GM21390 (cell line): ENCODE data around the gene CACNG4.

Experiments
- ATAC-seq: cut with Tn5 transposase; IDR thresholded peaks from one replicate; pipeline ENCODE4 v1.9.1; 2021; ENCODE audit not compliant: unreplicated experiment

CACNG4 gene

DNA sequence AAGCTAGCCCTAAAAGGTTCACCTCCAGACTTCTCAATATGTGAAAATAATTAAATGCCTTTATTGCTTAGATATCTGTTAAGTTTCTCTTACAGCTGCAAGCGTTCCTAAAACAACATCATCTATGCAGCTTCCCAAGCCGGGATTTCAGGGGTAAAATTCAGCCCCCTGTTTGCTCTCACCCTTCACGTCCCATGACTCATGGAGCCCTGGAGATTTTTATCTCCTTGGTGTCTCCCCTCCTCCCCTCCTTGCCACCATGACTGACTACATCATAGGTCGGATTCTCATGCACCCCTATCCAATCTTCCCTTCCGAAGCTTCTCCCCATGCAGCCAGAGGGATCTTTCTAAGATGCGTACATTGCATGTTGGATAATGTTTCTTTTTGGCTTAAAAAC is 21.0 kb upstream of the CACNG4 start:
- no peak for ATAC-seq

DNA sequence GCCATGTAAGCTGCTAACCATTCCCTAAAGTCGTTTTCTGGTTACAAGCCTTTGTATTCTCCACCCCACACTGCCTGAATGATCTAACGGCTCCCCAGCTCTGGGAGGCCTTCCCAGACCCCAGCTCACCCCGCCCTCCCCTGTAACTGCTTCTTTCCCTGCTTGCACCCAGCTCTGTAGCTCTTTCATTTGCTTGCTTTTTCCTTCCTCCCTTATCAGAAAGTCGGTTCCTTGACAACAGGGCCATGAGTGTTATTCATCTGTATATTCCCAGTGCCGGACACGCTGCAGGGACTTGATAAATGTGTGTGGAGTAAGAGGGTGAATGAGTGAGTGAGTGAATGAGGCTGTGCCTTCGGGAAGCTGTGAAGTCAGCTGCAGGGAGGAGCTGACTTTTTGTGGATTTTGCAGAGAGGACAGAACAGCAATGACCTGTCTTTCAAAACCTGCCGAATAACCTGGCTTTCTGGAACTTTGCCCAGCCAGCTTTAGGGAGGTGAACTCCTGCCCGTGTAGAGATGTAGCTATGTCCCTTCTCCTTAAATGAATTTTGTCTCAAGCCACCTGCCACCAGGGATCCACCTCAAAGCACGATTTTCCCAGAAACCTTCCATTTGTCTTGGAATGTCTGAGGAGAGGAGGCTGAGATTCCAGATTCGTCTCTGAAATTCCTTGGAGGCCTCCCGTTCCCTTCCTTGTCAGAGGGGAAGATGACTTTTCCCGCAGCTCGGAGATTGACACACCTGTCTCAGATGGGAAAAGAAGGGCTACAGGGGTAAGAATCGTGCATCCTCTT is 20.0 kb upstream of the CACNG4 start:
- no peak for ATAC-seq

DNA sequence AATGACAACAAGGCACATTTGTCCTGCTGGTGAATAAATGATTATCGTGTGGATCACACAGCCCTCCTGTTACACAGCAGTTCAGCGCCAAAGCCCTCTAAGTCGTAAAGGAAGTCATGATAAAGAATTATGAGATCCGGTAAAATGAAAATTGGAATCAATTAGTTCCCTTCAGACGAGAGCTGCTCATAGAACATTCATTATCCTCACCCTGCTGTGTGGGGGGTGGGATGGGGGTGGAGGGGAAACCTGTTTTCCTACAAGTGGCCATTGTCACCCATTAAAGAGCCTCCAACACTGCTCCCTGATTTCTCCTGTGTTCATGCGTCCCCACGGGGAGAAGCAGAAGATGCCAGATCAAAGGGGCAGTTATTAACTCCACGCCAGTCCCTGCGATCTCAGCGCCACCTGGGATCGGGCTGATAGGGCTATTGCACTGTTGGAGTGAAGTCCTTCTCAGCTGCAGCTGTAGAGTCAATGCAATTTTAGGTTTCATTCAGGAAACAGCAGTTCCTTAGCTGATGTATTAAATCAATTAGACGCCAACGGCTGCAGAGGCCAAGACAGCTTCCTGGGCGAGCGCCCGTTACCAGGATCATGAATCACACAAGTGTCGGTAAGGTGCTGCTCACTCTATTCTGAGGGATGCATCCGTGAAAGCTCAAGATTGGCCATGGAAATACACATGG is 19.2 kb upstream of the CACNG4 start:
- no peak for ATAC-seq

GRCh38 chr17:66946251-66946650 is 18.3 kb upstream of the CACNG4 start:
- no peak for ATAC-seq

DNA sequence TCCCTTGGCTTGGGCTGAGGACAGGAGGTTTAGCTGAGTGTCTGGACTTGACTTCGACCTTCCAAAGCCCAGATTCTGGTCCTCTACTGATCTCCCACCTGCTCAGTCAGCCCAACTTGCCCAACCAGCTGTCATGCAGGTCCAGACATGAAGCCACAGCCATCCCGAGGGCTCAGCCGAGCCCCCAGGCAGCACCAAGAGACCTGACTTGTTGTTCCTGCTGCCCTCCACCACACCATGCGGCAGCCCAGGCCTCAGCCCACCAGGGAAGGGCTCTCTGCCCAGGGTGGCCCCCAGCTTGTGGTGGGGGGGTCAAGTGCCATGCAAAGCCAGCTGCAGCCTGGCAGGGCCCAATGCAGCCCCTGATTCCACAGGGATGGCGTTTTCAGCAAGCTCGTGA is 17.2 kb upstream of the CACNG4 start:
- ATAC-seq, result no peak

GRCh38 chr17:66948061-66948750 is 16.3 kb upstream of the CACNG4 start:
- no peak for ATAC-seq

- no peak for ATAC-seq
These were observed 15.0 kb upstream of the CACNG4 start for GRCh38 chr17:66949501-66949900.

- peak; percentile 68 for ATAC-seq
These were observed 14.2 kb upstream of the CACNG4 start for GRCh38 chr17:66950325-66950724.

DNA sequence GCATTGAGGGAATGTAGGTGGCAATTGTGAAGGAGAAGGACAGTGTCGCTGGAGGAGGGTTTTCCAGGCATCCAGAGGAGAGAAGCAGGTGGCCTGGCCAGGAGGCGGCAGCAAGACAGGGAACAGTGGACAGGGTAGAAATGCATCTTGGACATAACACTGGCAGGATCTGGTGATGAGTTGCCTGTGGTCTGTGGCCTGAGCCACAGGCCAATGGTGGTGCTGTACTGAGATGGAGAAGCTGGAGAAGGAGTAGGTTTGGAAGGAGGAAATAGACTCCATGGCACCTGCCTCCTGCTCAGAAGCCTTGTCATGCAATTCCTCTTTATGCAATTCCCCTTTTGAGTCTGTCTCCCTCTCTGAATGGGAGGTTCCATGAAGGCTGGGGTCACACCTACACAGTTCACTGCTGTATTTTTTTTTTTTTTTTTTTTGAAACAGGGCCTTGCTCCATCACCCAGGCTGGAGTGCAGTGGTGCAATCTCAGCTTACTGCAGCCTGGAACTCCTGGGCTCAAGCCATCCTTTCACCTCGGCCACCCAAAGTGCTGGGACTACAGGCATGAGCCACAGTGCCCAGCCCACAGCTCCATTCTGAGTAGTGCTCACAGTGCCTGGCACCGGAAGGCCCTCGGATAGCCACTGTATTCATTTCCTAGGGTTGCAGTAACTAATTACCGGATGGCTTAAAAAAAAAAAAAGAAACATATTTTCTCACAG is 13.5 kb upstream of the CACNG4 start:
- peak; percentile 12 for ATAC-seq

- ATAC-seq, result no peak
These were observed 12.9 kb upstream of the CACNG4 start for GRCh38 chr17:66951605-66951953.

- ATAC-seq, result no peak
These were observed 12.4 kb upstream of the CACNG4 start for GRCh38 chr17:66952031-66952524.

- ATAC-seq, result no peak
These were observed 11.6 kb upstream of the CACNG4 start for GRCh38 chr17:66952681-66953629.

- no peak for ATAC-seq
These were observed 10.9 kb upstream of the CACNG4 start for GRCh38 chr17:66953630-66954020.

DNA sequence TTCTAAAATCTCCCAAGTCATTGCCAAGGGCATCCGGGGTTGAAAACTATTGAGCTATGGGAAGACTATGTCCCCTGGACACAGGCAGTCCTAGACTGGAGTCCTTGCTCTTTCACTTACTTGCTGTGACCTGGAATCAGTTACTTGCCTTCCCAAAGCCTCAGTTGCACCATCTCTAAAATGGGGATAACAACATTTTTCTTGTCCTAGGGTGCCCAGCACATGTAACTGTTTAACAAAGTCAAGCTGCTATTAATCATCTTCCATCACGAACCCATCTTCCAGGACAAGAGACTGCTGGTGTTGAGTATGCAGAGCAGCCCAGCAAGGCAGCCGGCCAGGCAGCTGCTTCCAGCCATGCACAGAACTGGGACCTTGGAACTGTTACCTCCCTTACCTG is 9.9 kb upstream of the CACNG4 start:
- ATAC-seq, result no peak

GRCh38 chr17:66955821-66956220 is 8.7 kb upstream of the CACNG4 start:
- ATAC-seq, result no peak

- no peak for ATAC-seq
These were observed 7.6 kb upstream of the CACNG4 start for GRCh38 chr17:66956941-66957340.

DNA sequence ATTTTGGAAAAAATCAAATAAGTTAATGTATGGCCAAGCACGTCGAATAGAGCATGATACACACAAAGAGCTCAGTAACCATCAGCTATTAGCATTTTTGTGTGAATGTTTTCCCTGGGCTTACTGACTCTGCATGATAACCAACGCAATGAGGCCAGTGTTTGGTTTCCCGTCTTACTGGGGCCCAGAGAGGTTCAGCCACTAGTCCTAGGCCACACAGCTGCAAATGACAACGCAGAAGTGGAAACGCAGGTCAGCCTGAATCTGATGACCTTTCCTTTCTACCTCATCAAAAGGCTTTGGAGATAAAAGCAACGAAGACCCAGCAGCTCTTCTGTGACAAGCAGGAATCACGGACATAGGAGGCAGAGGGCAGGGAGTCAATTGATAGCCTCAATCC is 7.2 kb upstream of the CACNG4 start:
- ATAC-seq, result no peak

GRCh38 chr17:66957951-66958579 is 6.4 kb upstream of the CACNG4 start:
- no peak for ATAC-seq

- no peak for ATAC-seq
These were observed 4.7 kb upstream of the CACNG4 start for GRCh38 chr17:66959641-66960375.
